AG10803 (cell line): ENCODE measurements around the gene TEAD2.
A peak's percentile ranks its signal among the peaks of the same experiment; 100 is the strongest.

ENCODE experiments used
- DNase-seq: peaks from one replicate; pipeline ENCODE4 v3.0.0; 2010; ENCODE audit warnings: low read depth
- H3K4me3 ChIP-seq: 2 replicates; pipeline ENCODE4 v1.5.1; 2011; ENCODE audit warnings: mild to moderate bottlenecking, low read length, control low read depth
- TF ChIP-seq, protein P1 (sequence below): conservative IDR thresholded peaks from 2 replicates; pipeline ENCODE4 v1.5.1; 2011; ENCODE audit warnings: mild to moderate bottlenecking, low read length, control low read depth, inconsistent platforms

TEAD2 gene

DNA sequence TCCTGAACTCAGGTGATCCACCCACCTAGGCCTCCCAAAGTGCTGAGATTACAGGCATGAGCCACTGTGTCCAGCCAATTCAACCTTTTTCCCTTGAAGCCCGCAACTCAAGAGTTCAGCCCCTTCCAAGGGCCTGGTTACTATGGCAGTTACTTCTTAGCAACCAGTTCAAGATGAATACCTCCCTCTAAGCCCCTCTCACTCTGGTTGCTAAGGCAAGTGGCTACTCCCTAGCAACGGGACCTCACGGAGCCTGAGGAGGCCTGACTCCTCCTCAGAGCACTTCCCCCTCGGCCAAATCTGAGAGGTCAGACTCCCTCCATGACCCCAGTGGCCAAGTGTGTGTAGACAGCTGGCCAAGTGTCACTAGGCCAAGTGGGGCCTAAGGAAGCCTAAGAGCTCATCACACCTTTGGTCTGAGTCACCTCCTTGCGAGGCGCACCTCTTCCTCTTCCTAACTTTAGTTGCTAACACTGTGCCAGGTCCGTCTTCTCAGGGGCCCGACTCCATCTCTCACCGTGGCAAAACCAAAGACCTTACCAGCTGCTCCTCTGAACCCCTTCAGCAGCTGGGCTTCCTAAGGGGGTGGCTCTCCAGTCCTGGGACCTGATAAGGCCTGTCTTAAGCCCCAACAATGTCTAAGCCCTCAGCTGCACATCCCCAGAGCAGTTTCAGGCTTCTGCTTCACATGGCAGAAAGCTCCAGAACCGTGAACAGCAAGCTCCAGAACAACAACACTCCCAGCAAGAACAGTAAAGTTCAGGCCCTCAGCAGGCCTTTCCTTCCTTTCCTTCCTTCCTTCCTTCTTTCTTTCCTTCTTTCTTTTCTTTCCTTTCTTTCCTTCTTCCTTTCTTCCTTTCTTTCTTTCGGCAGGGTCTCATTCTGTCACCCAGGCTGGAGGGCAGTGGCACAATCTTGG lies 17.5 kb downstream of the TEAD2 start:
- TF ChIP-seq, protein P1, sequence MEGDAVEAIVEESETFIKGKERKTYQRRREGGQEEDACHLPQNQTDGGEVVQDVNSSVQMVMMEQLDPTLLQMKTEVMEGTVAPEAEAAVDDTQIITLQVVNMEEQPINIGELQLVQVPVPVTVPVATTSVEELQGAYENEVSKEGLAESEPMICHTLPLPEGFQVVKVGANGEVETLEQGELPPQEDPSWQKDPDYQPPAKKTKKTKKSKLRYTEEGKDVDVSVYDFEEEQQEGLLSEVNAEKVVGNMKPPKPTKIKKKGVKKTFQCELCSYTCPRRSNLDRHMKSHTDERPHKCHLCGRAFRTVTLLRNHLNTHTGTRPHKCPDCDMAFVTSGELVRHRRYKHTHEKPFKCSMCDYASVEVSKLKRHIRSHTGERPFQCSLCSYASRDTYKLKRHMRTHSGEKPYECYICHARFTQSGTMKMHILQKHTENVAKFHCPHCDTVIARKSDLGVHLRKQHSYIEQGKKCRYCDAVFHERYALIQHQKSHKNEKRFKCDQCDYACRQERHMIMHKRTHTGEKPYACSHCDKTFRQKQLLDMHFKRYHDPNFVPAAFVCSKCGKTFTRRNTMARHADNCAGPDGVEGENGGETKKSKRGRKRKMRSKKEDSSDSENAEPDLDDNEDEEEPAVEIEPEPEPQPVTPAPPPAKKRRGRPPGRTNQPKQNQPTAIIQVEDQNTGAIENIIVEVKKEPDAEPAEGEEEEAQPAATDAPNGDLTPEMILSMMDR, result no peak
- H3K4me3 ChIP-seq, result no peak overlapping the region
- DNase-seq, result no peak

DNA sequence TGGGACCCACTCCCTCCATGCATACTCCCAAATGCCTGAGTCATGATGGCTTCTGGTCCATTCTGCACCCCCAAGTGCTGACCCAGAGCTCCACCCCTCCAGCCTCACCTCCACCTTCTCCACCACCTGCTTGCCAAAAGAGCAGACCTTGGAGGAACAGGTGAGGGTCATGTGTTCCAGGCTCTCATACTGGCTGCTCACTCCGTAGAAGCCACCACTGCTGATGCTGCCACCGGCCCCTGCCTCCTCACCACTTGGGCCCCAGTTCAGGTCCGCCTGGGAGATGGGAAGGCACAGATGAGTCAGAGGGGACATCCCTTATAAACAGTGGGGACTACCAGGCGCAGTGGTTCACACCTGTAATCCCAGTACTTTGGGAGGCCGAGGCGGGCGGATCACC lies 19.1 kb downstream of the TEAD2 start:
- H3K4me3 ChIP-seq, result no peak overlapping the region
- DNase-seq, result no peak
- TF ChIP-seq, protein P1, result no peak

DNA sequence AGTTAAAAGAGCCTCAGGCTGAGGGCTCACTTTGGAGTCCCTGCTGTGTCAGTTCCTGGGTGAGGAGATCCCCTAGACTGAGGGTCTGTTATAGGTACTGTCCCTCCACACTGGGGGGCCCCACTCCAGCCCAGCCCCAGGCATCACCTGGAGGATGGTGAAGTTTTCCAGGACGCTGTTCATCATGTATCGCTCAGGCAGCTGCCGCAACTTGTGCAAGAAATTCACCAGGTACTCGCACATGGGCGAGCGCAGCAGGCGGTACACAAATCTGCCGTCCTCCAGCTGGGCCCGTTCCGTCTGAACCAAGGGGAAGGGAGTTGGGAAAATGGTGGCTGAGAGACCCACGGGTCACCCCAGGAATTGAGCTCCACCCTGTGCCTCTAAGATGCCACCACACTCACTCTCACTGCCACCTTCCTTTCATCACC lies 19.9 kb downstream of the TEAD2 start:
- H3K4me3 ChIP-seq, result no peak overlapping the region
- no peak for DNase-seq
- TF ChIP-seq, protein P1, result no peak

DNA sequence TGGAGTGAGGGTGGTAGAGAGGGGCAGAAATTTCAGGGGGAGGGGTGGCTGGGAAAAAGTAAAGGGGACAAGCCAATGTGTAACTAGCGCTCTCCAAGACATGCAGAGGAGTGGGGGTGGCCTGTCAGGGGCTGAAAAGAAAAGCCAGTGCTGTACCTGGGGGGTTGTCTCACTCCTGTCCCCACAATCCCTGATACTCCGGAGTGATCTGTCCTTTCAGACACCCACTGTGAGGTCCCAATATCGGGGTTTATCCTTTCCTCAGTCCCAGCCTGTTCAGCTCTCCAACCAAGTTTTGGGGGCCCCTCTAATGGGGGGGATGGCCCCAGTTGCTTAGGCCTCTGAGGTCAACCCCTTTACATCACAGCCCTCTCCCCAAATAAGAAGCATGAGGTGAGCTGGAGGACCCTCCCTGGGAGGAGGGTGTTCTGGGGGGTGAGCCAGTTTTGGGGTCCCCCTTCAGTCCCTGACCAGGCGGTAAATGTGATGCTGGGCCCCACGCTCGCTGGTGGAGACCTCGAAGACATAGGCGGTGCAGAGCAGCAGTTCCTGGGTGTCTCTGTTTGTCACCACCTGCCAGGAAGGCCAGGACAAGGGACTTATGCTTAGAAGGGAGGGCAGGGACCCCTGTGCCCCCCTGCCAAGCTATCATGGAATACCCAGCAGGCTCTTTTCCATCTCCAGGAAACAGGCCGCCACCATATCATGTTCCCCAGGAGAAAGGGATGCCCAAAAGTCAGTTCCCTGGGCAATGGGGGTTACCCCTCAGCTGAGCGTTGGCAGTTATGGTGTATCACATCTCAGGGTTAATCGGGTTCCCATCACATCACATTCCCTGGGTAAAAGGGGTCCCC lies 21.1 kb downstream of the TEAD2 start:
- no peak overlapping the region for H3K4me3 ChIP-seq
- DNase-seq, result no peak
- TF ChIP-seq, protein P1, result no peak

DNA sequence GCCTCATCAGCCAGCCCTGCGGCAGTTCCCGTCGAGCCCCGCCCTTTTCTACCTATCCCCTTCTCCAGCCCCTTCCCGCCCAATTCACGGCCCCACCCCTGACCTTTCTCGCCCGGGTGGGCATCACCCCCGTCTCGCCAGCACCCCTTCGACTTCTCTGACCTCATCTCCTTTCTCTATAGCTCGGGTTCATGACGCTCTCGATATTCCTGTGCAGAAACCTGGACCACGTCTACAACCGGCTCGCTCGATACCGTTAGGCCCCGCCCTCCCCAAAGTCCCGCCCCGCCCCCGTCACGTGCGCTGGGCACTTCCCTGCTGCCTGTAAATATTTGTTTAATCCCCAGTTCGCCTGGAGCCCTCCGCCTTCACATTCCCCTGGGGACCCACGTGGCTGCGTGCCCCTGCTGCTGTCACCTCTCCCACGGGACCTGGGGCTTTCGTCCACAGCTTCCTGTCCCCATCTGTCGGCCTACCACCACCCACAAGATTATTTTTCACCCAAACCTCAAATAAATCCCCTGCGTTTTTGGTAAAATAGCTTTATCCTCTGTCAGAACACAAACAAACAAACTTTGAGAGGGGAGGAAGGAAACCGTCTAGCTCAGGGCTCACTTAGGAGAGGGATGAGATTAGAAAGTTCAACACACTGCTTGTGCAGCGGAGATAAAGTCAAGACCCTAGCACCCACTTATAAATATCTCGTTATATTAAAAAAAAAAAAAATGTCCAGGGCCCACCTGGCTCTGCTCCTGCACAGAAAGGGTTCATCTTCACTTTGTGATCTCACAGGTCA lies 21.9 kb downstream of the TEAD2 start:
- DNase-seq, result no peak
- TF ChIP-seq, protein P1, result no peak
- no peak overlapping the region for H3K4me3 ChIP-seq

DNA sequence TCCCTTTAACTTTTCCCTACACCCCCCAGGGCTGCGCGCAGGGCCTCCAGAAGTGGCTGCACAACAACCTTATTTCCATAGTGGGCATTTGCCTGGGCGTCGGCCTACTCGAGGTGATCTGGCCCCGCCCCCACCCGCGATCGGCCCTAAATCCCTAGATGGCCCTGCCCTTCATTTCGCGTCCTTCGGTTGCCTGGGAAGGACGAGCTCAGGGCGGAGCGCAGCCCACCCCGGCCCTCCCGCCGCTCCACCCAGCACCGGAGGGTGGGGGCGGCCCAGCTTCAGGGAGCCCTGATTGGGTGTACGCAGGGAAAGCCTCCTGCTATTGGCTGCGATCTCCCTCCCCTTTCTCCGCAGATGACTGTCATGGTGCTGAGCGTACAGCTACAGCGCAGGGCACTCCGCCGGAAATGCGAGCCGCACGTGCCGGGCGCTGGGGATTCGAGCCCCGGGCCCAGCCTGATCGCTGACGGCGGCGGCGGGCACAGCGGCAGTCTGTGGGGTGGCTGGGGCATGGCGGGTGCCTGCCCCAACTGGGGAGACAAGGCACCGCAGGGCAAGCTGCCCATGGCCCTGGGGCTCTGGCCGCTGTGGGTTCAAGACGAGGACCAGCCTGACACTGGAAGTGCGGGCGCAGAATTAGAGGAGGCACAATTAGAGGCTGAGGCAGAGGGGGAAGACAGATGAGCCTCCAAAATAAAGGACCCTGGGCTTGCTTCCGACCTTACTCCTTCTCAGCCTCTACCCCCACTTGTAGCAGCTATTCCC lies 22.7 kb downstream of the TEAD2 start:
- peak overlapping the region; percentile 29 for H3K4me3 ChIP-seq
- DNase-seq, result peak; percentile 78
- TF ChIP-seq, protein P1, result no peak
